Measurements from ENCODE around the gene GNB5.
"Not testable (repeated sequence)": the region's sequence is repeated elsewhere in the genome, so short reads cannot be mapped to it uniquely, and the experiment has no call there.

Gene GNB5

GRCh38 chr15:52191207-52191606 is at the start of gene GNB5:
TSS of gene GNB5 (minus strand) at chr15:52191392. CDS start at chr15:52184676, 6,716 bp downstream.
- in situ Hi-C loops (cut with MboI; ENCODE audit: low sequenced_read_pairs, unreplicated experiment): no loop called here
- TF ChIP-seq, protein P1, sequence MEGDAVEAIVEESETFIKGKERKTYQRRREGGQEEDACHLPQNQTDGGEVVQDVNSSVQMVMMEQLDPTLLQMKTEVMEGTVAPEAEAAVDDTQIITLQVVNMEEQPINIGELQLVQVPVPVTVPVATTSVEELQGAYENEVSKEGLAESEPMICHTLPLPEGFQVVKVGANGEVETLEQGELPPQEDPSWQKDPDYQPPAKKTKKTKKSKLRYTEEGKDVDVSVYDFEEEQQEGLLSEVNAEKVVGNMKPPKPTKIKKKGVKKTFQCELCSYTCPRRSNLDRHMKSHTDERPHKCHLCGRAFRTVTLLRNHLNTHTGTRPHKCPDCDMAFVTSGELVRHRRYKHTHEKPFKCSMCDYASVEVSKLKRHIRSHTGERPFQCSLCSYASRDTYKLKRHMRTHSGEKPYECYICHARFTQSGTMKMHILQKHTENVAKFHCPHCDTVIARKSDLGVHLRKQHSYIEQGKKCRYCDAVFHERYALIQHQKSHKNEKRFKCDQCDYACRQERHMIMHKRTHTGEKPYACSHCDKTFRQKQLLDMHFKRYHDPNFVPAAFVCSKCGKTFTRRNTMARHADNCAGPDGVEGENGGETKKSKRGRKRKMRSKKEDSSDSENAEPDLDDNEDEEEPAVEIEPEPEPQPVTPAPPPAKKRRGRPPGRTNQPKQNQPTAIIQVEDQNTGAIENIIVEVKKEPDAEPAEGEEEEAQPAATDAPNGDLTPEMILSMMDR (IDR thresholded peaks at IDR 0.05; ENCODE audit: borderline replicate concordance, control extremely low read depth, extremely low read depth, insufficient read depth, missing control alignments): no peak
- DNase-seq (ENCODE audit: low spot score): no peak

GRCh38 chr15:52240166-52240565 is 49.0 kb upstream of the GNB5 start:
- in situ Hi-C loops (cut with MboI; ENCODE audit: low sequenced_read_pairs, unreplicated experiment): loop anchor here (10.0 kb wide), 1 partner anchor 495 kb away; no protein-coding TSS in a partner anchor
- TF ChIP-seq, protein P1 (IDR thresholded peaks at IDR 0.05; ENCODE audit: borderline replicate concordance, control extremely low read depth, extremely low read depth, insufficient read depth, missing control alignments): no peak
- no peak for DNase-seq (ENCODE audit: low spot score)

DNA sequence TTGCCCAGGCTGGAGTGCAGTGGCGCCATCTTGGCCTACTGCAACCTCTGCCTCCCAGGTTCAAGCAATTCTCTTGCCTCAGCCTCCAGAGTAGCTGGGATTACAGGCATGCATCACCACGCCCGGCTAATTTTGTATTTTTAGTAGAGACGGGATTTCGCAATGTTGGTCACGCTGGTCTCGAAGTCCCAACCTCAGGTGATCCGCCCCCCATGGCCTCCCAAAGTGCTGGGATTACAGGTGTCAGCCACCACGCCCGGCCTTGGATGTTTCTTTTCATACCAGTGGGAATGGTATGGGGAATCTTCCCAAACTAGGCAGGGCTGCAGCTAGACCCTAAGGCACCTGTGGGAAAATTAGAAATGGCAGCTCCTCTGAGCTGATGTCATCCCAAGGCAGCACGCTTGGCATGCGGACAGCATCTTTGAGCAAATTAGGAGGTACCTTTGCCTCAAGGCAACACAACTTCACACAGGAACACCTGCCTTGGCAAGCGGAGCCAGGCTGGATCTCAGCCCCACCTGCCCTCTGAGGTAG is 47.9 kb upstream of the GNB5 start:
- DNase-seq (ENCODE audit: low spot score); in situ Hi-C loops (cut with MboI; ENCODE audit: low sequenced_read_pairs, unreplicated experiment): not testable (repeated sequence)

DNA sequence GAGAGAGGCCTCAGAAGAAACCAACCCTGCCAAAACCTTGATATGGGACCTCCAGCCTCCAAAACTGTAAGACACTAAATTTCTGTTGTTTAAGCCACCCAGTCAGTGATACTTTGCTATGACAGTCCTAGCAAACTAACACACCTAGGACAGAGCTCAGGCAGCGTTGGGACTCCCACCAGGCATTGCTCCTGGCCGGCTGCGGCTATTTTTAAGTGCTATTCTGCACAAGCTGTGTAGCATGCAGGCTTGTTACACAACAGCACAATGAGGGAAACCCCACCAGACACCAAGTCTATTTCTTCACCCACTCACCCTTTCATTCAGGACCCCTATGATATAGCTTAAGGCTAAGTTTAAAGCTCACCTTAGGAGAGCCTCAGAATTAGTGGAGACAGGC is 47.0 kb upstream of the GNB5 start:
- TF ChIP-seq, protein P1 (IDR thresholded peaks at IDR 0.05; ENCODE audit: borderline replicate concordance, control extremely low read depth, extremely low read depth, insufficient read depth, missing control alignments): no peak
- no peak for DNase-seq (ENCODE audit: low spot score)
- in situ Hi-C loops (cut with MboI; ENCODE audit: low sequenced_read_pairs, unreplicated experiment): no loop called here

DNA sequence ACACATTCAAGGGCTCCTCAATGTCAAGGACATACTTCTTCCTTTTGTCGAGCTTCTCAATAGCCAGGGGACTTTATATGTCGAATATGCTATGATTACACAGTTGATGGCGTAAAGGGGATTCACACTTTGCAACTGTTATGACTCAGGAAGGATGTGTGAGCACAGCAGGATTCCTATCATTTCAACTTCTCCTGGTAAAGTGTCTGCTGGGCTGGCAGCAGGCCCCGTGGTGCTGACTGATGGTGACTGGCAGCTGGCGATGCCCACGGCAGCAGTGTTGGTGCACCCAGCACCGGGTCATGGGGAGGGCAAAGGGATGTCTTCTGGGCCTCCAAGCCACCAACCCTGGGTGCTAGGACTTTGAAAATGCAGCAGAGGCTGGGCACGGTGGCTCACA is 44.8 kb upstream of the GNB5 start:
- in situ Hi-C loops (cut with MboI; ENCODE audit: low sequenced_read_pairs, unreplicated experiment): no loop called here
- TF ChIP-seq, protein P1 (IDR thresholded peaks at IDR 0.05; ENCODE audit: borderline replicate concordance, control extremely low read depth, extremely low read depth, insufficient read depth, missing control alignments): no peak
- DNase-seq (ENCODE audit: low spot score): no peak

DNA sequence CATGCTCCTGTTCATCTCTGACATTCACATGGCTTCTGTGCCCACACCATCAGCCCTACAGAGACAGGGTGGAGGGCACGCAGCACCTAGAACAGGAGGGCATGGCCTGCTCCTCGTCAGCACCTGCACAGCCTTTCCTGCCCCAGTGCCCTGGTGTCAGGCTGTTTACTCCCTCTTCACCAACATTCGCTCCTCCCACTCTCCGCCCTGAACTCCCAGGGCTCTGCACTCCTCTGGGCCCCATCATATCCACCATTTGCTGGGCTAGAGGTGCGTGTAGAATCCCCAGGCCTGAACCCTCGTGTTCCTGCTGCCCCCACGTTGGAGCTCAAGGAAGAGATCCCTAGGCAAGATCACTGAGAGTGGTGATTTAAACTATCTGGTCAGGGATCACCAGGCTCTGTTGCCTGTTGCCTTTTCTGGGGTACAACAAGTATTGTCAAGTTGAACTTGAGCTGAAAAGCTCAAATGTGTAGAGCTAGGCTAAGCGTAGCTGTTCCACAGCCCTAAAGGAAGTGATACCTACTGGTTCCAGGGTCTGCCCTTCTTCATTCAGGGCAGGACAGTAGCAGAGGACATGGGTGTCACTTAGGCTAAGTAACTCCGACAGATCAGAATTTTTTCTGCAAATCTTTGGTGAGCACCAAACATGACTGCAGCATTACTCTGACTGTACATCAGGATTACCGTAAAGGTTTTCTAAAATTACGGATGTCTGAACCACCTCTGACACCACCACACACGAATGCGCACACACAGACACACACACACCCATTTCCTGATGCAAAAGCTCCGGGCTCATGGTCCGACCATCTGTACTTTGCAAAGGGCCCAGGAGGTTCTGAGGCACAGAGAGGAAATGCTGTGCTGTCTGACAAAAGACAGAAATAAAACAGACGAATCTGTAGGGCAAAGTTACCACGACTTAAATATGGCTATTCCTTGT is 43.7 kb upstream of the GNB5 start:
- TF ChIP-seq, protein P1 (IDR thresholded peaks at IDR 0.05; ENCODE audit: borderline replicate concordance, control extremely low read depth, extremely low read depth, insufficient read depth, missing control alignments): peak; percentile 2
- in situ Hi-C loops (cut with MboI; ENCODE audit: low sequenced_read_pairs, unreplicated experiment): no loop called here
- peak; percentile 47 for DNase-seq (ENCODE audit: low spot score)

DNA sequence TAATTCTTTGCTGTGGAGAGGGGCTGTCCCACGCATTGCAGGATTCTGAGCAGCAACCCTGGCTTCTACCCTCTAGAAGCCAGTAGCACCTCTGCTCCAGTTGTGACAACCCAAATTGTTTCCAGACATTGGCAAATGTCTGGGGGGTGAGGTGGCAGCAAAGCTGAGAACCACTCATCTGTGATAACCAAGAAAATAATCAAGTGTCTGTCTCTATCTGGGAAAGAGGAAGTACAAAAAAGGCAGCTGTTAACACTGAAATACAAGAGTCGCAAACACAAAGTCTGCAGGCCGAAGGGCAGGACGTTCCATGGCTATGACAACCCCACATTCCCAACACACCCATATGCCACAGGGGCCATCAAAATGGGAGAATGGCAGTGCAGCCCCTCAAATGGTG is 42.2 kb upstream of the GNB5 start:
- in situ Hi-C loops (cut with MboI; ENCODE audit: low sequenced_read_pairs, unreplicated experiment): no loop called here
- TF ChIP-seq, protein P1 (IDR thresholded peaks at IDR 0.05; ENCODE audit: borderline replicate concordance, control extremely low read depth, extremely low read depth, insufficient read depth, missing control alignments): no peak
- DNase-seq (ENCODE audit: low spot score): no peak
